AG04450 (cell line): ENCODE measurements around the gene IFFO2. TPM values are rescaled to one million over a fixed set of nuclear protein-coding genes. Genes with fewer than 3 reads are reported as not detected.

Experiments used
- CTCF ChIA-PET: fragments of 300-600, 350-600 bp; formaldehyde crosslinking; extraction: SDS; loops from one replicate; lab custom pipeline; 2022; ENCODE audit warnings: antibody characterized with exemption, inconsistent platforms; lab: Charles Lee
- POLR2A ChIA-PET: fragments of 350-600 bp; formaldehyde crosslinking; extraction: SDS; loops from one replicate; lab custom pipeline; 2021; ENCODE audit warnings: antibody characterized with exemption, inconsistent platforms; lab: Yijun Ruan, JAX
- DNase-seq: peaks from one replicate; pipeline ENCODE4 v3.0.0-alpha.2; 2011; ENCODE audit warnings: low read depth, low spot score
- H3K27ac ChIP-seq: one replicate; pipeline ENCODE4 v1.5.1; 2012; ENCODE audit warnings: low read depth, low read length, control low read depth
- H3K27me3 ChIP-seq: one replicate; pipeline ENCODE4 v1.6.0; 2012; ENCODE audit warnings: low read length; ENCODE audit not compliant: control insufficient read depth, insufficient read depth
- H3K4me3 ChIP-seq: 2 replicates; pipeline ENCODE4 v1.5.1; 2011; ENCODE audit warnings: mild to moderate bottlenecking, low read depth, low read length, control low read depth
- H3K9me3 ChIP-seq: 2 replicates; pipeline ENCODE4 v1.5.1; 2012; ENCODE audit warnings: low read length; ENCODE audit not compliant: control insufficient read depth, insufficient read depth
- CTCF ChIP-seq: IDR thresholded peaks from 2 replicates; pipeline ENCODE4 v1.5.1; 2011; ENCODE audit warnings: low read depth, low read length, control low read depth, inconsistent platforms
- polyA minus RNA-seq: library from RNA; depleted of rRNA, polyadenylated mRNA; stranded (reverse); fragments of >200 nt; gene quantifications from 2 replicates; pipeline ENCODE4 v1.2.3, GENCODE V29; 2011; rRNA and poly(A)+ RNA removed
- polyA plus RNA-seq: library from polyadenylated mRNA; depleted of rRNA; stranded (reverse); fragments of >200 nt; gene quantifications from 2 replicates; pipeline ENCODE4 v1.2.3, GENCODE V29; 2011; rRNA removed

IFFO2 gene
- polyA plus RNA-seq (6.8 and 7.8 TPM in 2 replicates), polyA minus RNA-seq (13.7 and 15.2 TPM in 2 replicates)

DNA sequence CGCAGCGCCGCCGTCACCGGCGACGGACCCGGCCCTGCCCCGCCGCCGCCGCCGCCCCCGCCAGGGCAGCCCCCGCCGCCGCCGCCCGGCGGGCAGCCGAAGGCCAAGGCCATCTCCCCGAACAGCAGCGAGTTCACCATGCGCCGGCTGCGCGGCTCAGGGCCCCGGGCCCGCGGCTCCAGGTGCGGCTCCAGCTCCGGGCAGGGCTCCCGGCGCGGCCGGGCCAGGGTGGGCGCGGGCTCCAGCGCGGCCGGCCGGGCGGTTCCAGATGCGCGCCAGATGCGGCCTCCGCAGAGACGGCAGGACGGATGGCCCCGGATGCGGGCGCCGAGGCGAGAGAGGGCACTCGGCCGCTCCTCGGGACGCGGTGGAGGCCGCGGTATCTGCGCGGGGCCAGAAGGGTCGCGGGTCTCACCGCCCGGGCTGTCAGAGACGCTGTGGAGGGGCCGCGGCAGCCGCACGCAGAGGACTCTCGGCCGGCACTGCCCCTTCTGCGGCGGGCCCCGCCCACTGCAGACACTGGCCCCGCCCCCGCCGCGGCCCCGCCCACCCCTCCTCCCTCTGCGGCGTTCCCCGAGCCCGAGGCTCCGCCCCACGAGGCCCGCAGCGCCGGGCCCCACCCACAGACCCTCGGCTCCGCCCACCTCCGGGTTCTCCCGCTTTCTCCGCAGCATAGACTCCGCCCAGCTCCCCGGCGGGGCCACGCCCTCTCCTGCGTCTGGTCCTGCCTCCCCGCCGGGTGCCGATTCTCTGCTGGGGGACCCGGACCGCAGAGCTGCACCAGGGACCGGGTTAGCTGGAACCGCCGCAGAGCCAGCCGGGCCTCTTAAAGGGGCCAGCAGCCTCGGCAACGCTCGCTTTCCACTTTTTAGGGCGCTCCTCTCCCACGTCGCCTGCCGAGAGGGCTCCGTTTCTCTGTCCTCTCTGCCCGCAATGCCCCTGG lies at the start of gene IFFO2:
IFFO2 (minus strand) TSS at position 484 of the 943 bp plus-strand sequence; CDS start at position 140, 344 bp downstream.
- Histone ChIP-seq H3K4me3 (peak within 1 kb of the TSS; percentile 73), H3K27ac (peak within 1 kb of the TSS; percentile 21), H3K9me3 (no peaks in the 10 kb centered on the region), H3K27me3 (peaks cover 11% of the 10 kb centered on the region)
- ChIA-PET POLR2A (interaction anchor here (0.6 to 1.8 kb wide), 7 partner anchors 18 to 76 kb away, joined by 3 to 10 read pairs (median 3); partner anchors contain the start of gene ALDH4A1), CTCF (interaction anchor here (0.9 to 4.8 kb wide), 3 partner anchors 44 to 55 kb away, joined by 4 to 27 read pairs (median 16); no protein-coding TSS in a partner anchor)
- no peak for TF ChIP-seq CTCF
- DNase-seq, result peak; percentile 81

GRCh38 chr1:19006000-19006399 lies 49.5 kb upstream of the IFFO2 start:
- H3K27ac ChIP-seq, result no peak overlapping the region
- no peaks in the 10 kb centered on the region for H3K27me3 ChIP-seq
- DNase-seq, result no peak
- TF ChIP-seq CTCF, result no peak
- POLR2A ChIA-PET, result no interaction called here
- CTCF ChIA-PET, result no interaction called here
- H3K4me3 ChIP-seq, result no peak overlapping the region
- peaks cover 4% of the 10 kb centered on the region for H3K9me3 ChIP-seq

GRCh38 chr1:19003371-19004290 lies 47.2 kb upstream of the IFFO2 start:
- TF ChIP-seq CTCF, result no peak
- Histone ChIP-seq H3K27ac (no peak overlapping the region), H3K27me3 (no peaks in the 10 kb centered on the region), H3K4me3 (no peak overlapping the region), H3K9me3 (peaks cover 9% of the 10 kb centered on the region)
- DNase-seq, result peak; percentile 33
- CTCF ChIA-PET, result no interaction called here
- POLR2A ChIA-PET, result no interaction called here

DNA sequence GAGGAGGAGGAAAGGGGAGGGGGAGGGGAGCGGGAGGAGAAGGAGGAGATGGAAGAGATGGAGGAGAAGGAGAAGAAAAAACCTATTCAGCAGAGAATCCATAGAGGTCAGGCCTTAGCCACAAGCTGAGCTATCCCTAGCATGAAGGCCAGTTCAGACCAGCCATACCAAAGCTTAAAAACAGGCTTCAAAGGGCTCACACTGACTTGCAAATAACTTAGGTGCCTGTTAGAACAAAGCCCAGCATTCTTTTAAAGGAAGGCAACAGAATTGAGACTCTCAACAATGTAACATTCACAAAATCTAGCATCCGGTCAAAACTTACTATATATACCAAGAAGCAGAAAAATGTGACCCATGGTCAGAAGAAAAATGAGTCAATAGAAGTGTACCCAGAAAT lies 43.6 kb upstream of the IFFO2 start:
- no peak for DNase-seq
- H3K27ac ChIP-seq, result no peak overlapping the region
- POLR2A ChIA-PET, result no interaction called here
- H3K4me3 ChIP-seq, result no peak overlapping the region
- TF ChIP-seq CTCF, result no peak
- CTCF ChIA-PET, result no interaction called here
- no peaks in the 10 kb centered on the region for H3K27me3 ChIP-seq
- peaks cover 9% of the 10 kb centered on the region for H3K9me3 ChIP-seq
